ENCODE data around the gene STYXL1. TPM values are rescaled to one million over a fixed set of nuclear protein-coding genes. Genes with fewer than 3 reads are reported as not detected.

The STYXL1 gene
- total RNA-seq, 2 donors from 2014 or later = 17.6 to 40.1 TPM

GRCh38 chr7:75965617-75966016, 82.2 kb downstream of the STYXL1 start:
- no peak for DNase-seq (ENCODE audit: low spot score)
- no peaks in the 10 kb centered on the region for H3K27me3 ChIP-seq
- no peaks in the 10 kb centered on the region for H3K36me3 ChIP-seq
- peak overlapping the region; percentile 80 for H3K27ac ChIP-seq
- TF ChIP-seq CTCF (IDR thresholded peaks at IDR 0.05) = no peak
- peaks cover 0 to 80% of the 10 kb centered on the region in 2 donors for H3K4me1 ChIP-seq
- no peak overlapping the region for H3K4me3 ChIP-seq
- H3K9me3 ChIP-seq = no peaks in the 10 kb centered on the region

GRCh38 chr7:75963381-75963995, 84.3 kb downstream of the STYXL1 start:
- Histone ChIP-seq H3K9me3 (no peaks in the 10 kb centered on the region), H3K27ac (peak overlapping the region; percentile 80 to 85), H3K4me1 (peaks cover 0 to 64% of the 10 kb centered on the region in 2 donors), H3K36me3 (peaks cover 1% of the 10 kb centered on the region), H3K27me3 (no peaks in the 10 kb centered on the region), H3K4me3 (no peak overlapping the region)
- TF ChIP-seq CTCF (IDR thresholded peaks at IDR 0.05) = no peak
- DNase-seq (ENCODE audit: low spot score) = no peak

- H3K27ac ChIP-seq = peak overlapping the region; percentile 80 to 85
- no peak for TF ChIP-seq CTCF (IDR thresholded peaks at IDR 0.05)
- peaks cover 8% of the 10 kb centered on the region for H3K36me3 ChIP-seq
- H3K4me1 ChIP-seq = peaks cover 0 to 58% of the 10 kb centered on the region in 2 donors
- H3K4me3 ChIP-seq = no peak overlapping the region
- no peaks in the 10 kb centered on the region for H3K27me3 ChIP-seq
- DNase-seq (ENCODE audit: low spot score) = peak; percentile 82
- H3K9me3 ChIP-seq = no peaks in the 10 kb centered on the region
These were observed 85.0 kb downstream of the STYXL1 start for GRCh38 chr7:75962607-75963380.

- TF ChIP-seq CTCF (IDR thresholded peaks at IDR 0.05) = no peak
- H3K4me3 ChIP-seq = no peak overlapping the region
- H3K27ac ChIP-seq = peak overlapping the region in 1 of 2 donors; percentile 85
- no peaks in the 10 kb centered on the region for H3K9me3 ChIP-seq
- no peaks in the 10 kb centered on the region for H3K27me3 ChIP-seq
- H3K4me1 ChIP-seq = peaks cover 0 to 43% of the 10 kb centered on the region in 2 donors
- H3K36me3 ChIP-seq = peaks cover 8% of the 10 kb centered on the region
- no peak for DNase-seq (ENCODE audit: low spot score)
These were observed 86.6 kb downstream of the STYXL1 start for GRCh38 chr7:75961218-75961617.

- no peaks in the 10 kb centered on the region for H3K27me3 ChIP-seq
- no peak for TF ChIP-seq CTCF (IDR thresholded peaks at IDR 0.05)
- no peak overlapping the region for H3K4me3 ChIP-seq
- no peak for DNase-seq (ENCODE audit: low spot score)
- no peaks in the 10 kb centered on the region for H3K9me3 ChIP-seq
- H3K27ac ChIP-seq = no peak overlapping the region
- peaks cover 0 to 35% of the 10 kb centered on the region in 2 donors for H3K4me1 ChIP-seq
- peaks cover 13% of the 10 kb centered on the region for H3K36me3 ChIP-seq
These were observed 87.4 kb downstream of the STYXL1 start for GRCh38 chr7:75960372-75960771.
